Activated CD8-positive, alpha-beta memory T cell treated with anti-CD3 and anti-CD28 coated beads for 1 hour (primary cell): ENCODE results near the gene NEO1.

Experiments
- DNase-seq, 2 donors: peaks; one replicate each; pipeline ENCODE4 v3.0.0-alpha.2; 2020; ENCODE audit warnings: low read depth in 1 of 2; ENCODE audit errors: extremely low read depth in 1 of 2

Gene NEO1

DNA sequence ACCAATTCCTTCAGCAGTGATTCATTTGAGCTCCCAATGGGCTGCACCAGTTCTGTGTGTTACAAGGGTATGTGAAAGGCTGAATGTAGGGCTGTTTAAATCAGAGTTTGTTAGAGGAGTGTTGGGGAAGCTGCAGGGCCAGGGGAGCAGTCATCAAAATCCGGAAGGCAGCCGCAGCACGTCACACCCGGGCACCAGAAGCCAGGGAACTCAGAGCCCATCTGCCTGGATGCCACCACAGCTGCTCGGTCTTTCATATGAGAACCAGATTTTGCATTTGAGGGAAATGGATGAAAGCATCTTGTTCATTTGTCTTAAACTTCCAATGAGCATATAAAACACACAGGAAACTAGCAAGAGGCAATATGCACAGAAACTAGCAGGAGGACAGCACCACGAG lies 24.2 kb upstream of the NEO1 start:
- no peak for DNase-seq

DNA sequence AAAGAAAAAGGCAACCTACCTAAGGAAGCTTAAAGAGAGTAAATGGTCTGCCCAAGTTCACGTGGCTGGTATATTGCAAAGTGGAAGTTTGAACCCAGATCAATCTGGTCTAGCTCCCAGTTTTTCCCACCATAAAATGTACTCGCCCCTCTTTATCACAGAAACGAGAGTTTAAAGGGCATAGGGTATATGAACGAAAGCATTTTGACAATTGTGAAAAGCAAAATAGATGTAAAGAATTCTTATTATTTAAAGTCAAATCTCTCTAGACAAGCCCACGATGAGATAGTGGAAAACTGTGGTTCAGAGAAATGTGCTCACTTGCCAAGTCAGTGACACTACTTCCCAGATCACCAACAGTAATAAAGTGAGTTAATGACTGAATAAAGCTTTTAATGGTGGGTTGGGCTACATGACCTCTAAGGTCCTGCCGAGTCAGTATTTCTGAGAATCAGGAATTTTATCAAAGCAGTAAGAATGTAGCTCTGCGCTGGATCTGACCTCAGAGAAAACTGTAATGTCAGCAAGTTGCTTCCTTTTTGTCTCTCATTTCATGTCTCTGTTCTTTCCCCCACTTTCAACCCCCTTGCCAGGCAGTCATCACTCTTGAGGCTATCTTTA lies 23.3 kb upstream of the NEO1 start:
- DNase-seq: no peak

- no peak for DNase-seq
Observed at GRCh38 chr15:73030122-73030679, 22.1 kb upstream of the NEO1 start.

- no peak for DNase-seq
Observed at GRCh38 chr15:73031648-73032047, 20.6 kb upstream of the NEO1 start.

GRCh38 chr15:73033611-73034010 lies 18.7 kb upstream of the NEO1 start:
- DNase-seq: no peak

DNA sequence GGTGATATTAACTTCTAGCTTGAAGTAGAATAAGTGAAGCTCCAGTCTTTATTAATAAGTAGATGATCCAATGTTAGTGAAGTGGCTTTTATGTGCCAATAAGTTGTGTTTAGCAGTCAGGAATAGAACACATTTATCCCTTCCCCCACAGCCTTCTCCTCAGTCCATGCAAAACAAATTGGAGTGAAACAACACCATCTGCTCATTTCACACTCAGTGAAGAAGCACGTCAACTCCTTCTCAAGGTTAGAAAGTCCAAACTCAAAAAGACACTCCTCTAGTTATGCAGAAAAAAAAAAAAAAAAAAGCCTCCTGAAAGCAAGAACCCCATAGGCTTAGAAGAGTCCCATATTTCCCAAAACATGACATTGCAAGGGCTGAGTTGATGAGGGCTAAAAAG lies 18.0 kb upstream of the NEO1 start:
- no peak for DNase-seq

DNA sequence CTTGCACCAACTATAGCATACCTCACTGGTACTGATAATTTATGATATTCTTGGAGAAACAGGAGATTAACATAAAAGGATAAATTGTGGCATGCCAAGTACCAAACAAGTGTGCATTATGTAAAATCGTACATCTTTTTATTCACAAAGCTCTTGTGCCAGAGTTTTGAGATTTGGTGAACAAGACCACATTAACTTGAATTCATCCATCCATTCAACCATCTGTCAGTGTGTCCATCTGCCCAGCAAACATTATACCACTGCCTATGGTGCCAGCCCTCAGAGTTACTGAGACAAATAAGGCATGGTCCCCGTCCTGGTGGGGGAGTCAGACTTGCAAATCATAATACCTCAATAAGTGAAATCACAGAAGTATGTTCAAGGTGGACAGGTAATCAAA lies 17.0 kb upstream of the NEO1 start:
- DNase-seq: no peak

DNA sequence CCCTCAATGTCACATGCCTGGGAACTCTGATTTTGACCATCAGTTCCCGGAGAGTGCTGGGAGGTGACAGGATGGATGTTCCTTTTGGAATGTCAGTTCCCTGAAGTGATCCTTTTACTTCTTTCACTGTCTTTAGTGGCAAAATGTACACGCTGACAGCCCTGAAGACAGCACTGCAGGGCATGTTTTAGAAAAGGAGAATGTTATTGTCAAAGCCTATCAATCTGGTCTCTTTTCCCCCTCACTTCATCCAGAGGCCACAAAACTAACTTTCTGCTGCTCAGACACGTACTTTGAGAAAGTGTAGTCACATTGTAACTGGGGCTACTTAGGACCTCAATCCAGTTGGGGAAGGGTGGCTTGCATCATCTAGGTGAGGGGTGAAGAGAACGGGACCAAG lies 14.0 kb upstream of the NEO1 start:
- no peak for DNase-seq

- no peak for DNase-seq
Observed at GRCh38 chr15:73046073-73046472, 6.2 kb upstream of the NEO1 start.

- DNase-seq: no peak
Observed at GRCh38 chr15:73047882-73048281, 4.4 kb upstream of the NEO1 start.

DNA sequence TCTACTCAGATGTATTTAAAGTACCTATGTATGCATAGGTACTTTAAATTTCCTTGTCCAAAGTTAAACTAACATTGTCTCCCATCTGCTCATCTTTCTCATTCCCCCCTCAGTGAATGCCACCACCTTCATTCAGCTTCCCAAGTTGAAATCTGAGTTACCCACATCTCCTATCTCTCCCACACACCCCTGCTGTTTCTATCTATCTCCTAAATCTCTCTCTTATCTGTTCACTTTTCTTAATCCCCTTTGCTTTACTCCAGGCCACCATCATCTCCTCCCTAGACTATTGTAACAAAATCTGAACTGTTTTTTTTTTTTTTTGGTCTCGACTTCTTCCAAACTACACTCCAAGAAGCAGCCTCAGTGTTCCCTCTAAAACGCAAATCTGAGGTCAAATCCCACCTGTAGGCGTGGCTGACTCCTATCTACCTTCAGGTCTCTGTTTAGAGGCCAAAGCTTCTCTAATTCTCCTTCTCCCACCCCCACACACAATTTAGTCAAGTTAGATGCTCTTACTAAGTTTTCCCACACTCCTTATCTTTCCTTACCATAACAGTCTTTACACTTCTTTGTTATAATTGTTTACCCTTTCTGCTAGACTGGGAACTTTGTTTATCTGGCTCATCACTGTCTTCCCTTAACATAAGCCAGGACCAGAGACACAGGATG lies 3.5 kb upstream of the NEO1 start:
- no peak for DNase-seq

GRCh38 chr15:73049564-73050215 lies 2.6 kb upstream of the NEO1 start:
- DNase-seq: no peak

- no peak for DNase-seq
Observed at GRCh38 chr15:73050561-73051295, 1.5 kb upstream of the NEO1 start.

GRCh38 chr15:73051391-73051806 lies 864 bp upstream of the NEO1 start:
- DNase-seq: peak in 1 of 2 donors; percentile 8

- peak in 1 of 2 donors; percentile 2 for DNase-seq
Observed at GRCh38 chr15:73052653-73053397, 562 bp downstream of the NEO1 start.

GRCh38 chr15:73053398-73053723 lies 1.1 kb downstream of the NEO1 start:
- DNase-seq: no peak

DNA sequence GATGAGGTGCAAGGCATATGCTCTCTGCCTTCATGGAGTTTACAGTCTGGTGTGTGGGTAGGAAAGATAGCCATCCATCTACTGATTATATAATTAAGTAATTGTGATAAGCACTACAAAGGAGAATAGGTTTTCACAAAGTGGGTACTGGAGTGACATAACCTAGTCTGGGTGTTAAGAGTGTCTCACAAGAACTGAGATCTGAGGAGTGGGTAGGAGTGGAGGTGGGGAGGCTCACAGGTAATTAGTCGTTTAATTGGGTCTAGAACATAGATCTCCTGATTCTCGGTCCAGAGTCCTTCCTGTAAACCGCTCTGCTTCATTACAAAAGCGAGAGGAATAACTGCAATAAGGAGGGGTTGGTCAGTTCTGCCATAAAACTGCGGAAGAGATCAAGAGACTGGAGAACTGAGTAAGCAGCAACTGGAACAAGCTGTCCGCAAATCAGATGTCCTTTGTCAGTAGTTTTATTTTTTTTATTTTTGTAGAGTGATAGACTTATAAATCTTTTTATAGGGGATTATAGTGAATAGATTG lies 2.2 kb downstream of the NEO1 start:
- no peak for DNase-seq

GRCh38 chr15:73056460-73056859 lies 4.2 kb downstream of the NEO1 start:
- DNase-seq: no peak

GRCh38 chr15:73058437-73058836 lies 6.2 kb downstream of the NEO1 start:
- no peak for DNase-seq

GRCh38 chr15:73065114-73065513 lies 12.9 kb downstream of the NEO1 start:
- DNase-seq: no peak

GRCh38 chr15:73069109-73069508 lies 16.8 kb downstream of the NEO1 start:
- no peak for DNase-seq
